GM11168 (cell line): ENCODE measurements around the gene GRIA3.
"Not testable (repeated sequence)": the region's sequence is repeated elsewhere in the genome, so short reads cannot be mapped to it uniquely, and the experiment has no call there.

Experiments
- in situ Hi-C: fragments of 300-500 bp; cut with MboI; formaldehyde crosslinking; loops from one replicate; pipeline ENCODE4 v1.12.0; 2022; ENCODE audit warnings: low sequenced_read_pairs; ENCODE audit not compliant: unreplicated experiment

The GRIA3 gene

GRCh38 chrX:123336666-123337065, 152.6 kb downstream of the GRIA3 start:
- in situ Hi-C loops: no loop called here

GRCh38 chrX:123337886-123338639, 154.0 kb downstream of the GRIA3 start:
- in situ Hi-C loops: no loop called here

GRCh38 chrX:123339221-123339905, 155.3 kb downstream of the GRIA3 start:
- in situ Hi-C loops: no loop called here

GRCh38 chrX:123340696-123341095, 156.6 kb downstream of the GRIA3 start:
- in situ Hi-C loops: no loop called here

GRCh38 chrX:123348468-123348867, 164.4 kb downstream of the GRIA3 start:
- in situ Hi-C loops: no loop called here

- in situ Hi-C loops: no loop called here
Observed at GRCh38 chrX:123350226-123350625, 166.1 kb downstream of the GRIA3 start.

GRCh38 chrX:123357941-123358340, 173.9 kb downstream of the GRIA3 start:
- in situ Hi-C loops: no loop called here

- in situ Hi-C loops: no loop called here
Observed at GRCh38 chrX:123358457-123358856, 174.4 kb downstream of the GRIA3 start.

GRCh38 chrX:123361371-123361770, 177.3 kb downstream of the GRIA3 start:
- in situ Hi-C loops: no loop called here

GRCh38 chrX:123386196-123386595, 202.1 kb downstream of the GRIA3 start:
- in situ Hi-C loops: not testable (repeated sequence)

GRCh38 chrX:123392921-123393320, 208.8 kb downstream of the GRIA3 start:
- in situ Hi-C loops: no loop called here

GRCh38 chrX:123399709-123400108, 215.6 kb downstream of the GRIA3 start:
- in situ Hi-C loops: loop anchor here (25.0 kb wide), 1 partner anchor 212 kb away; the partner anchor contains the start of gene GRIA3

GRCh38 chrX:123405231-123405630, 221.2 kb downstream of the GRIA3 start:
- in situ Hi-C loops: loop anchor here (25.0 kb wide), 1 partner anchor 218 kb away; the partner anchor contains the start of gene GRIA3

- in situ Hi-C loops: loop anchor here (25.0 kb wide), 1 partner anchor 222 kb away; the partner anchor contains the start of gene GRIA3
Observed at GRCh38 chrX:123408821-123409737, 225.0 kb downstream of the GRIA3 start.

GRCh38 chrX:123422875-123423274, 238.8 kb downstream of the GRIA3 start:
- in situ Hi-C loops: loop anchor here (25.0 kb wide), 1 partner anchor 236 kb away; the partner anchor contains the start of gene GRIA3

GRCh38 chrX:123424546-123424945, 240.5 kb downstream of the GRIA3 start:
- in situ Hi-C loops: loop anchor here (25.0 kb wide), 1 partner anchor 237 kb away; the partner anchor contains the start of gene GRIA3

GRCh38 chrX:123425471-123425870, 241.4 kb downstream of the GRIA3 start:
- in situ Hi-C loops: no loop called here

- in situ Hi-C loops: no loop called here
Observed at GRCh38 chrX:123425904-123426303, 241.8 kb downstream of the GRIA3 start.

GRCh38 chrX:123432361-123433150, 248.5 kb downstream of the GRIA3 start:
- in situ Hi-C loops: no loop called here
